ENCODE measurements around the gene PIGQ.

The PIGQ gene

GRCh38 chr16:527015-527903, 42.5 kb upstream of the PIGQ start, which contains the start of gene CAPN15:
Gene CAPN15, plus strand, starts transcription at chr16:527712. Its CDS starts 19,127 bp downstream, at chr16:546839.
- H3K4me3 ChIP-seq (ENCODE audit: low read depth, low read length) = peak within 1 kb of the TSS; percentile 90
- H3K27ac ChIP-seq (ENCODE audit: low read depth, low read length) = peak within 1 kb of the TSS; percentile 99
- H3K4me1 ChIP-seq (ENCODE audit: control insufficient read depth, insufficient read depth, low read length) = peaks cover 31% of the 10 kb centered on the region
- peaks cover 11% of the 10 kb centered on the region; the same call in 1 of the 2 replicates for H3K36me3 ChIP-seq (ENCODE audit: control insufficient read depth, insufficient read depth, low read length)
- H3K27me3 ChIP-seq (ENCODE audit: control insufficient read depth, insufficient read depth, low read length) = no peaks in the 10 kb centered on the region
- H3K9ac ChIP-seq (ENCODE audit: low read length) = peak within 1 kb of the TSS; percentile 88
- H3K9me3 ChIP-seq (ENCODE audit: control insufficient read depth, insufficient read depth, low read depth, low read length) = no peaks in the 10 kb centered on the region

GRCh38 chr16:528111-529011, 41.4 kb upstream of the PIGQ start:
- Histone ChIP-seq H3K4me3 (ENCODE audit: low read depth, low read length) (peak overlapping the region; percentile 90), H3K4me1 (ENCODE audit: control insufficient read depth, insufficient read depth, low read length) (peaks cover 30% of the 10 kb centered on the region), H3K9ac (ENCODE audit: low read length) (peak overlapping the region; percentile 88), H3K27ac (ENCODE audit: low read depth, low read length) (no peak overlapping the region), H3K36me3 (ENCODE audit: control insufficient read depth, insufficient read depth, low read length) (peaks cover 11% of the 10 kb centered on the region; the same call in 1 of the 2 replicates), H3K9me3 (ENCODE audit: control insufficient read depth, insufficient read depth, low read depth, low read length) (no peaks in the 10 kb centered on the region), H3K27me3 (ENCODE audit: control insufficient read depth, insufficient read depth, low read length) (no peaks in the 10 kb centered on the region)

GRCh38 chr16:529012-529575, 40.7 kb upstream of the PIGQ start:
- no peak overlapping the region for H3K27ac ChIP-seq (ENCODE audit: low read depth, low read length)

GRCh38 chr16:530111-530817, 39.5 kb upstream of the PIGQ start:
- no peak overlapping the region for H3K27ac ChIP-seq (ENCODE audit: low read depth, low read length)
- no peaks in the 10 kb centered on the region for H3K27me3 ChIP-seq (ENCODE audit: control insufficient read depth, insufficient read depth, low read length)
- no peak overlapping the region for H3K4me3 ChIP-seq (ENCODE audit: low read depth, low read length)
- peaks cover 32% of the 10 kb centered on the region for H3K4me1 ChIP-seq (ENCODE audit: control insufficient read depth, insufficient read depth, low read length)
- no peaks in the 10 kb centered on the region for H3K9me3 ChIP-seq (ENCODE audit: control insufficient read depth, insufficient read depth, low read depth, low read length)
- no peak overlapping the region for H3K9ac ChIP-seq (ENCODE audit: low read length)
- H3K36me3 ChIP-seq (ENCODE audit: control insufficient read depth, insufficient read depth, low read length) = peaks cover 11% of the 10 kb centered on the region; the same call in 1 of the 2 replicates

More at GRCh38 chr16:529012-529575, 40.7 kb upstream of the PIGQ start:
- Histone ChIP-seq H3K9ac (ENCODE audit: low read length) (peak overlapping the region; percentile 88), H3K9me3 (ENCODE audit: control insufficient read depth, insufficient read depth, low read depth, low read length) (no peaks in the 10 kb centered on the region), H3K27me3 (ENCODE audit: control insufficient read depth, insufficient read depth, low read length) (no peaks in the 10 kb centered on the region), H3K4me3 (ENCODE audit: low read depth, low read length) (peak overlapping the region; percentile 90), H3K36me3 (ENCODE audit: control insufficient read depth, insufficient read depth, low read length) (peaks cover 11% of the 10 kb centered on the region; the same call in 1 of the 2 replicates), H3K4me1 (ENCODE audit: control insufficient read depth, insufficient read depth, low read length) (peaks cover 33% of the 10 kb centered on the region)

GRCh38 chr16:531494-532125, 38.2 kb upstream of the PIGQ start:
- Histone ChIP-seq H3K9ac (ENCODE audit: low read length) (no peak overlapping the region), H3K36me3 (ENCODE audit: control insufficient read depth, insufficient read depth, low read length) (peaks cover 14% of the 10 kb centered on the region), H3K4me3 (ENCODE audit: low read depth, low read length) (no peak overlapping the region), H3K9me3 (ENCODE audit: control insufficient read depth, insufficient read depth, low read depth, low read length) (no peaks in the 10 kb centered on the region), H3K4me1 (ENCODE audit: control insufficient read depth, insufficient read depth, low read length) (peaks cover 19% of the 10 kb centered on the region), H3K27ac (ENCODE audit: low read depth, low read length) (no peak overlapping the region), H3K27me3 (ENCODE audit: control insufficient read depth, insufficient read depth, low read length) (no peaks in the 10 kb centered on the region)

- no peaks in the 10 kb centered on the region for H3K27me3 ChIP-seq (ENCODE audit: control insufficient read depth, insufficient read depth, low read length)
- H3K4me3 ChIP-seq (ENCODE audit: low read depth, low read length) = no peak overlapping the region
- H3K36me3 ChIP-seq (ENCODE audit: control insufficient read depth, insufficient read depth, low read length) = peaks cover 22% of the 10 kb centered on the region
- H3K9ac ChIP-seq (ENCODE audit: low read length) = no peak overlapping the region
- peaks cover 19% of the 10 kb centered on the region for H3K4me1 ChIP-seq (ENCODE audit: control insufficient read depth, insufficient read depth, low read length)
- H3K9me3 ChIP-seq (ENCODE audit: control insufficient read depth, insufficient read depth, low read depth, low read length) = no peaks in the 10 kb centered on the region
- H3K27ac ChIP-seq (ENCODE audit: low read depth, low read length) = no peak overlapping the region
Measured at GRCh38 chr16:533391-534123, 36.2 kb upstream of the PIGQ start.

GRCh38 chr16:534135-534534, 35.6 kb upstream of the PIGQ start:
- Histone ChIP-seq H3K9ac (ENCODE audit: low read length) (no peak overlapping the region), H3K4me1 (ENCODE audit: control insufficient read depth, insufficient read depth, low read length) (peaks cover 13% of the 10 kb centered on the region), H3K4me3 (ENCODE audit: low read depth, low read length) (no peak overlapping the region), H3K9me3 (ENCODE audit: control insufficient read depth, insufficient read depth, low read depth, low read length) (no peaks in the 10 kb centered on the region), H3K36me3 (ENCODE audit: control insufficient read depth, insufficient read depth, low read length) (peaks cover 22% of the 10 kb centered on the region), H3K27me3 (ENCODE audit: control insufficient read depth, insufficient read depth, low read length) (no peaks in the 10 kb centered on the region), H3K27ac (ENCODE audit: low read depth, low read length) (no peak overlapping the region)

GRCh38 chr16:534856-535445, 34.8 kb upstream of the PIGQ start:
- no peak overlapping the region for H3K4me3 ChIP-seq (ENCODE audit: low read depth, low read length)
- H3K27me3 ChIP-seq (ENCODE audit: control insufficient read depth, insufficient read depth, low read length) = no peaks in the 10 kb centered on the region
- H3K4me1 ChIP-seq (ENCODE audit: control insufficient read depth, insufficient read depth, low read length) = peaks cover 5% of the 10 kb centered on the region; the same call in 1 of the 2 replicates
- H3K9ac ChIP-seq (ENCODE audit: low read length) = no peak overlapping the region
- H3K9me3 ChIP-seq (ENCODE audit: control insufficient read depth, insufficient read depth, low read depth, low read length) = no peaks in the 10 kb centered on the region
- H3K27ac ChIP-seq (ENCODE audit: low read depth, low read length) = no peak overlapping the region
- peaks cover 16% of the 10 kb centered on the region for H3K36me3 ChIP-seq (ENCODE audit: control insufficient read depth, insufficient read depth, low read length)

Measured in HUES6 (cell line).